22Rv1 (cell line): ENCODE results near the gene PACRG.
A peak's percentile ranks its signal among the peaks of the same experiment; 100 is the strongest.

Experiments
- H3K27ac ChIP-seq: fragments of 450-650 bp; 2 replicates; pipeline ENCODE4 v1.5.1; 2017
- CTCF ChIP-seq: fragments of 450-650 bp; IDR thresholded peaks from 2 replicates; pipeline ENCODE4 v1.5.1; 2017; ENCODE audit warnings: mild to moderate bottlenecking
- ZFX ChIP-seq: fragments of 450-650 bp; IDR thresholded peaks from 2 replicates; pipeline ENCODE4 v1.6.1; 2017; ENCODE audit warnings: antibody characterized with exemption, borderline replicate concordance

Gene PACRG

GRCh38 chr6:162715601-162716000 lies 12.2 kb upstream of the PACRG start:
- no peak for TF ChIP-seq CTCF
- no peak for TF ChIP-seq ZFX
- no peak overlapping the region for H3K27ac ChIP-seq

- no peak overlapping the region for H3K27ac ChIP-seq
- TF ChIP-seq CTCF (no peak), ZFX (no peak)
These were observed 8.2 kb upstream of the PACRG start for GRCh38 chr6:162719528-162719927.

- no peak for TF ChIP-seq CTCF
- no peak for TF ChIP-seq ZFX
- no peak overlapping the region for H3K27ac ChIP-seq
These were observed 6.4 kb upstream of the PACRG start for GRCh38 chr6:162721404-162721687.

- TF ChIP-seq CTCF (no peak), ZFX (no peak)
- no peak overlapping the region for H3K27ac ChIP-seq
These were observed 5.5 kb upstream of the PACRG start for GRCh38 chr6:162722226-162722625.

- no peak overlapping the region for H3K27ac ChIP-seq
- TF ChIP-seq CTCF (no peak), ZFX (no peak)
These were observed 5.1 kb upstream of the PACRG start for GRCh38 chr6:162722633-162723032.

GRCh38 chr6:162726947-162727321 lies 840 bp upstream of the PACRG start:
- TF ChIP-seq ZFX (no peak), CTCF (no peak)
- H3K27ac ChIP-seq, result peak overlapping the region; percentile 62

GRCh38 chr6:162728197-162728596 lies 423 bp downstream of the PACRG start:
- TF ChIP-seq ZFX (no peak), CTCF (no peak)
- H3K27ac ChIP-seq, result no peak overlapping the region
